ENCODE data around the gene OXNAD1.

The OXNAD1 gene

DNA sequence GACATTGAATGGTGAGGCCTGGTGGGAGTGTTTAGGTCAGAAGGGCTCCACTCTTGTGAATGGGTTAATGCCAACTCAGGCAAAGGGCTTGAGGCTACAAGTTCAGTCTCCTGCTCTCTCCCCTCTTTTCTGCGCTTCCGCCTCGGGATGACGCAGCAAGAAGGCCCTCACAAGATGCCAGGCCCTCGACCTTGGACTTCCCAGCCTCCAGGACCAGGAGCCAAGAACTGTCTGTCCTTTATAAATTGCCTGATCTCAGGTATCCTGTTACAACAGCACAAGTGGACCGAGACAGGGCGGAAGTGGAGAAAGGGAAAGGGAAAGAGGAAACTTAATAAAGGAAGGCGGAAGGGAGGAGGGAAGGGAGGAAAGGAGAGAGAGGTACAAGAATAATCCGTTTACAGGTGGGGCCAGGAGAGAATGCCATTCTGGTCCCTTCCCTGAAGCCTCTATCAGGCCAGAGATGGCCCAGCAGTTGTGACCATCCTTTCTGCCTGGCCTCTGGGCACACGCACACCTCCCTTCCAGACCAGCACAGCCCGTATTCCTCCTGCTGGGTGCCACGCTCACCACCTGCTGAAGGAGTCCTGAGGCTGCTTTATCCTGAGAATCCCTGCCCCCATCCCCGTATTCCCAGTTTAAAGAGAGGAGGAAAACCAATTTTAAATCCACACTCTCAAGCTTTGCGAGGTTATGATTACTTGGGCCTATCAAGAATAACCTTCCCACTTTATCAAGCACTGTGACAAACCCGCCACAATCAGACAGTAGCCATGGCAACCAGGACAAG, 64.2 kb downstream of the OXNAD1 start:
- DNase-seq = no peak

DNA sequence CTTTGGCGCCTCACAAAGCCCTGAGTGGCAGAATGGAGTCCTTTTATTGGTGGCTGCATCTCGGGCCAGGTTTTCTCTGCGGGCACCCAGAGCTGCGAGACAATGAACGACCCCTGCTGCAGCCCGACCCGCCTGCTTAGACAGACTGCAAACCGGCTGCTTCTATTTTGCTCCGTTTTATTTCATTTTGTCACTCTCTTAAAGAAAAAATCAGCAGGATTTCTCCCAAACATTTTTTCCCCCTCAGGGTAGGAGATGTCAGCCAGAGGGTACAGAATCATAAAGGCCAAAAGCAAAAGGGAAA, 64.8 kb downstream of the OXNAD1 start:
- no peak for DNase-seq

DNA sequence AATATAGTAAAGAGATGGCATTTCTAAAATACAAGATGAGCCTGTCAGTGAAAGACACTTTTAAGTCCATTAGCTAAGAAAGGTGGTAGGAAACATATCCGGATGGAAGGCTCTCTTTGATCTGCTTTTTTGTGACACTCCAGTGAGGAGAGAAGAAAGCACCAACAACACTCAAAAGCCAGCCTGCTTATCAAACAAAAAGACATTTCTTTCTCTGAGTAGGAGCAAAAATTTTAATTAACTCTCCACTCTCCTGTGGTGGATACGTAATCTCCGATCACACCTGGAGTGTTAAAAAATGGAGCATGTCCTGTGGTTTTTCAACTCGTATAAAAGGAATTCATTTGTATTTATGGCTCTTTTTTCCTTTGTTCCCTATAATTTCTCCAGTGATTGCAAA, 65.3 kb downstream of the OXNAD1 start:
- DNase-seq = no peak

DNA sequence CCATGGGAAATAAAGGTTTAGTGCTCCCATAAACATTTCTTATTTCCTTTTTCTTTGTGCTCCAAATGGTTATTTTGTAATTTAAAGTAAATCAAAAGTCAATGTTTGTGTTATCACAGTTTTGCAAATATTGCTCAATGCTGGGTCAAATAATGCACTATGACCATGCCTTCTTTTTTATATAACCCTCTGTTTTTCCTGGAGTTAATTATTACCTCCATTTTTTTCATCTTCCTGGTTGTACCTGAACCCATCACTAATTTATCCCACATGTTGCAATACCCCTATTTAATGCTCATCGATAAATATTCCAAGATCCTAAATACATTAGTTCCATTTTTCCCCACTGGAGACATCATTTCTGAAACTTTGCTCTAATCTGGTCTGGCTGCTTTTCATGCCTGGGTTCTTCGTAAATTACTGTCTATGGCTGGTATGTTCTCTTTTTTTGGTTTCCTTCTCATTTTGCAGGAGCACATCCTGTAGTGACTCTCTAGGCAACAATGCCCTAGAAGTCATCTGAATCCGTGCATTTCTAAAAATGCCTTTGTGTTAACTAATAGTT, 66.4 kb downstream of the OXNAD1 start:
- DNase-seq = no peak

DNA sequence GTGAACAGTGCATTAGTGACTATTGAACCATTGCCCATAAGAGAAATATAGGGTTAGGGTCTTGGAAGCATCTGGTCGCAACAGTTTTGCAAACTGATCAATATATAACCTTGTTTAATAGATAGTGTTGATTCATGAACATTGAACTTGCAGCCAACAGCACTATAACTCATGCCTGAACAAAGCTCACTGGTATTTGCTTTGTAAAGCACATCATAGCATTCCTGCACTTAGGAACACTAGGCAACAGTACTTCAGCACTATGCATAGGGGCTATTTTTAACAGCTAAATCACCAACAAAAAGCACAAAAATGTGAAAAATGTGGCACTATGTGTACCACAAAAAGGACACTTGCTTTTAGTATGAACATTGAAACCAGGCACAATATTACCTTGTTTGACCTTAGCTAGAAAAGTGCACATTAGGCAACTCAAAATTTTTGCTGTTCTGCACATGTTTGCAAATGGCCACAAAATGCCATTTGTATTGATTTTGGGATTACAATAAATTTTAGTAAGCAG, 68.0 kb downstream of the OXNAD1 start:
- DNase-seq = no peak

DNA sequence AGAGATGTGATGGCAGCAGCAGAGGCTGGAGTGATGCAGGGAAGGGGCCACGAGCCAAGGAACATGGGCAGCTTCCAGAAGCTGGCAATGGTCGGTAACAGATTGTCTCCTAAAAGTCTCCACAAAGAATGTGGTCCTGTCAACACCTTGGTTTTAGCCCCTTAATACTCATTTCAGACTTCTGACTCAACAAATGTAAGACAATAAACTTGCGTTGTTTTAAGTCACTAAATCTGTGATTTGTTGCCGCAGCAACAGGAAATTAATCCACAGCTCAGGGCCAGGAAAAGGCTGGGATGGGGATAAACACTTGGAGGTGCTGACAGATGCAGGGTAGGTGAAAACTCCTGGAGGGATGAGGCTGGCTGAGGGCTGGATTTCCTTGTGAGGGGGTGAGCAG, 69.9 kb downstream of the OXNAD1 start:
- no peak for DNase-seq

DNA sequence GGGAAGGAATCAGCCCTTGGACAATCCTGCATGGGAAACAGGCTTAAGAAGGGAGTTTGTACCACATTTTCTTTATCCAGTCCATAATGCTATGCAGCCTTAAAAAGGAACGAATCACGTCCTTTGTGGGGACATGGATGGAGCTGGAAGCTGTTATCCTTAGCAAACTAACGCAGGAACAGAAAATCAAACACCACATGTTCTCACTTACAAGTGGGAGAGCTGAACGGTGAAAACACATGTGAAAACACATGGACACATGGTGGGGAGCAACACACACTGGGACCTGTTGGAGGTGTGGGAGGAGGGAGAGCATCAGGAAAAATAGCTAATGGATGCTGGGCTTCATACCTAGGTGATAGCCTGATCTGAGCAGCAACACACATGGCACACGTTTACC, 70.3 kb downstream of the OXNAD1 start:
- DNase-seq = no peak

DNA sequence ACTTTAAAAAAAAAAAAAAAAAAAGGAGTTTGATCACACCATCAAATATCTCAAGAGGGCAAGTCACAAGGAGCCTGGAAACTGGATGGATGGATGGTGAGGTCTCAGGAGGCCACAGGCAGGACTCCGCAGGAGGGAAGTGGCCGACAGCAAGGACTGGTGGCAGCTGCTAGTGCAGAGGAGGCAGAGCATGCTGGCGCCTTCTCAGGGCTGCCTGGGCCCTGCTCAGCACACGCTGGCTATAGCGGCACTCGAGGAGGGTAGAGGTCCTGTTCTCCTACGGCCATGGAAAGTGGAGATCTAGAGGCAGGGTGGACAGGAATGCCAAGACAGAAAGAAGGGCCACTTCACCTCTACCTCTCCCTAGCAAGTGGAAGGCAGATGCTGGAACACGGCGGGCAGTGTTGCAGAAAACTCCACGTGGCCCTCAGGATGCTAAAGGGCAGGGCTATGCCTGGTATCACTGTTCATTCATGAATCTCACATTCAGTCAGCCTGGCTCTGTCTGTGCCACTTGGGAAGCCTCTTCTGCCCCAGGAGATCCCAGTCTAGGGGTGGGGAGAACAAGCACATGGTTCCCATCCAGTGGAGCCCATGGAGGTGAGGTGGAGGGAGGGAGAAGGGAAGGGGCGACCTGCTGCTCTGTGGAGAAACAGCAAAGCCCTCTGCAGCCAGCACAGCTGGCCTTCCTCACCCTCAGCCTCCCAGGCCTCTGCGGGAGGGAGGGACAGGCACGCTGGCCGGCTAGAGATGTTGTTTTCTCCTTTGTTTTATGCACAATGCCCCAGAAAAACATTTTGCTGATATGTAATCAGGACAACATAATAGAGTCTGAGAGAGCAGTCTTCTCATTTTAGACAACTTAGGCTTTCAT, 71.0 kb downstream of the OXNAD1 start:
- DNase-seq = no peak

DNA sequence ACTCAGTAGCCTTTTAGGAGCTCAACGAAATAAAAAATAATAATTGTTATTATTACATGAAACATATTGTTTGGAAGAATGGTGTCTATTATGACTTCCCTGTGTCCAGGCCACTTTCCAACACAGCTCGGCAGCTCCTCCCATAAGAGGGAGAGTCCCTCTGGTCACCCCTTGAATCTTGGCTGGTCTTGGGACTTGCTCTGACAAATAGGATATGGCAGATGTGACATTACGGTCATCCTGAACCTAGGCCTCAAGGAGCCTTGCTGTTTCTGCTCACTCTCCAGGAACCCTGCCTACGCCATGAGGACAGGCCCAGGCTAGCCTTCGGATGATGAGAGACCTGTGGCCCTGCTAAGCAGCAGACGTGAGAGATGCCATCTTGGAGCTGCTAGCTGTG, 71.8 kb downstream of the OXNAD1 start:
- DNase-seq = no peak

DNA sequence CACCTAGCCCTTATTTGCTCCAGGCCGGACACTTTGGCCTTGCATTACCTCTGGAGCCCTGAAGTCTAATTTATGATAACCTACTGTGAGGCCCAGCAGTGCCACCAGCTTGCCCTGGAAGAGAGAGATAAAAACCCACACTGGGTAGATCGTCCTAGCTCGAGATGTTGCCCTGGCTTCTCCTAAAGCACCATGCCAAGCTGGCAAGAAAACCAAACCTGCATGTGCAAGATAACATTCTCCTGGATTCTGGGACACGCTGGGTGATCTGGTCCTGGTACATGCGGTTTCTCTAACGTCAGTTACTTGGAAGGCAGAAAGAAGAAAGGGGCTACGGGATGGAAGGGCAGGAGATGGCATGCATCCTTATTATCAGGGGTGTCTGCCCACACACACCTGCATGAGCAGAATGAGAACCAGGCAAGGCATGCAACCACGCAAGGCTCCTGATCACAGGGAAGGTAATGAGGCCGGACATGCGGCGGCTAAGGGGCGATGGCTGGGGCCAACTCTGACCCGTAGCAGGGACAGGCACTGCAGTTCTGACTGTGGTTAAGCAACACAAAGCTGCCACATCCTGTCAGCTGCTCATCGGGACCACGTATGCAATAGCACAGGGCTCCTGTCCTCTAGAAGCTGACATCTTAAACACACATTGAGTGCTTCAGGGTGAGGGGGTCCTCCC, 73.0 kb downstream of the OXNAD1 start:
- peak; percentile 62 for DNase-seq

DNA sequence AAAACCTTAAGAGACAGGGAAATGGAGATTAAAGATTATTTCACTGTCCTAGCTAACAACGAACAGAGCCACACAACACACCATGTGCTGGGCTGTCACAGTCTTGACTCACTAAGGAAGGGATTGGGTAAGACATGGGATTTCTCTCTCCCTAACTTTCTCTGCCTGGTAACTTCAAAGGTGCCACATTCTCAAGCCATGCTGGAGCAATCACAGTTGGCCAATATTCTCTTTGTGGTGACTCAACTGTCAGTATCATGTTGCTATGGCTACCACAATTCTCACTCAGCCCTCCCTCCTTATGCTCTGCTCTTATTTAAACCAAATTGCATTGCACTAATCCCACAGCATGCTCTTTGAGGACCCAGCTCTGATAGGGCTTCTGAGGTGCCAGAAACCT, 74.0 kb downstream of the OXNAD1 start:
- DNase-seq = peak; percentile 38

DNA sequence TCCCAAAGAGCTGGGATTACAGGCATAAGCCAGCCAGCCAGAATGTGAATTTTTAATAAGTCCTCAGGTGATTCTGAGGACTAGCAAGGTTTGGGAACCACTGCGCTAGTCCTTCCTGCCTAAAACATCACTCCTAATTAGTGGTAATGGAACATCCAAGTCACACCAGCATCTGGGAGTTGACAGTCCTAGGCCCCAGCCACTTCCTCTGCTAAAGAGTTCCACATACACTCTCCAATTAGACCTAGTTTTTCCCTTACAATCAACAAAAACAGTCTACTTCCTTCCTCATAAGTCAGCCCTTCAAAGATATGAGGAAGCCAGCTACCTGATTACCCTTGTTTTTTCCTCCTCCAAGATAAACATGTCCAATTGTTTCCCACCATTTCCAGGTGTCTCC, 78.1 kb downstream of the OXNAD1 start:
- no peak for DNase-seq

DNA sequence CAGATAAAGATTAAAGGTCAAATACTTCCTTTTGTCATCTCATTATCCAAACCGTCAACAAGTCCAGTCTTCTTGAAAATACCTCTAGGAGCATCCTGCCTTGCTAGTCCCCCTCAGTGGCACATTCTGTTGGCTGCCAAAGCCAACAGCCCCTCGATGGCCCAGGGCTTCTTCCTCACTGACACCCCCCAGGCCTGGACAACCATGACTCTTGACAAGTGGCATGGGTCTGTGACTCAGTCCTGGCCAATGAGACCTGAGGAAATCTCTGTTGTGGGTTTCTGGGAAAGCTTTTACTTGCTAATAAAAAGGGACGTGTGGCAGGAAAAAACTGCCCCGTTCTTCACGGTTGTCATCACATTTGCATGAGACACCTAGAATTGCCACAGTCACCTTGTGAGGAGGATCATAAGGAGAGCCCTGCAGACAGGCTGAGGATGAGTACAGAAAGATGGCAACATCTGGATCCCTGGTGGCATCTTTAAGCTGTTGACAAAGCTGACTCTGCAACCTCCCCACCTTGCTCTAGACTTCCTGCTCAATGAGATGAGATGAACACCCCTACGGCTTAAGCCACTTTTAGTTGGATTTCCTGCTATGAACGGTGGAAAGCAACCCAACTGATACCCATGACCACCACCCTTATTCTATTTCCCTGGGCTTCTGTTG, 81.5 kb downstream of the OXNAD1 start:
- no peak for DNase-seq

DNA sequence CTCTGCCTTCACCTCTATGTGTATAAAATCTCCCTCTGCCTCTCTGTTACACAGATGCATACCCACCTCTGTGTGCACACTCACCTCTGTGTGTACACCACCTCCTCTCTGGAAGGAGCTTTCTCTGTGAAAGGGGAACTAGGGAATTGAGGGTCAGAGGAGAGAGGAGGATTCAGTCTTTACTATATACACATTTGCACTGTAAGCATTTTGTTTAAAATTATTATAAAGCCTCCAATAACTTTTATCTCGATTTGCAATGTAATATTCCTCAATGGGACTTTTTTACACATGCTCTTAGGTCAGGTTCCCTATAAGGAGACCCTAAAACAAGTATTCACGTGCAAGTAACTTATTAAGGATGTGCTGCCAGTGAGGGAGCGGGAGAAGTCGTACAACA, 82.5 kb downstream of the OXNAD1 start:
- no peak for DNase-seq

DNA sequence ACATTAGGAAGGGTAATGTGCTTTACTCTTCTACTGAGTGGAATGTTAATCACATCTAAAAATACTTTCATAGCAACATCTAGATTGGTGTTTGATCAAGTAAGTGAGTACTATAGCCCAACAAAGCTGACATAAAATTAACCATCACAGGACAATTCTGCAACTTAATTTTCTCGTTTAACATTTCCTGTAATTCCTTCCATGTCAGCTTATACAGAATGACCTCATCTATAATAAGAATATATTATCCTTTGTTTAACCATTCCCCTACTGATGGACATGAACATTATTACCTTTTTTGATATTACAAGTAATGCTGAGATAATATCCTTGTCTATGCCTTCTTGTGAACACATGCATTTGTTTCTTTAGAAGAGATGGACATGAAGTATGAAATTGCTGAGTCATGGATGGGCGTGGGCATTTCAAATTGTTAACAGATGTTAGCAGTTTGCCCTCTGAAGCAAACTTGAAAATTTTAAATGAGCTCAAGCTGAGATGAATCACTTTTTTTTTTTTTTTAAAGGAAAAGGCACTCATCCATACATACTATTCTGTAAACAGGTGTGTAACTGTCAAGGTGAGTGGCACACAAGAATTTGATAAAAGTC, 85.1 kb downstream of the OXNAD1 start:
- DNase-seq = no peak

DNA sequence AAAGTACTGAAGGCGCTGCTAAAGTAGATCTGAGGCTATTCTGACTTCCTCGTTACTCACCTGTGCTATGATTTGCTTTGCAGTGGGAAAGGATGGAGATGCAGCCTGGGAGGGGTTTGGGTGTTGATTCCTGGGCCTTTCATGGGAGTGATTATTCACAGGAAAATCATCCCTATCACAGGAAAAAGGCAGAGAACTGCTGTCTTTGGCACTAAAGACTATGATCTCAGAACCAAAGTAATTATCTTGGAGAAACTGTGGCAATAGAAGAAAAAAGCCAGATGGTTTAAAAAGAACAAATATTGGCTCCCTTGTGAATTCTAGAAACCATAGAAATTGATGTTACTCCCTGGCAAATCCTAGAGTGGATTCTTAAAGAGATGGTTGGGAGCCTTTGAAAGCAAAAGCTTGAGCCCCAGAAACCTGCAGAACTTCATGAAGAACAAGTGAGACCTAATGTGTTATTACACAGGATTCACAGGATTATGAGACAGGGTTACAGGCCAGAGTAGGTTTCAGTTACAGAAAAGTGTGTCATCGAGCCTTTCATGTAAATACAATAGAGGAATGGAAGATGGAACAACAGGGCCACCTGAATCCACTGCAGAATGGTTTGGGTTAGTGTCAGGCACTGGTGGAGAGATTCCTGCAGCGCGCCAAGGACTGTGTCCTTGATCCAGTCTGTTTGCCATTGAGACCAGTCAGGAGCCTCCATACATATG, 85.7 kb downstream of the OXNAD1 start:
- no peak for DNase-seq

DNA sequence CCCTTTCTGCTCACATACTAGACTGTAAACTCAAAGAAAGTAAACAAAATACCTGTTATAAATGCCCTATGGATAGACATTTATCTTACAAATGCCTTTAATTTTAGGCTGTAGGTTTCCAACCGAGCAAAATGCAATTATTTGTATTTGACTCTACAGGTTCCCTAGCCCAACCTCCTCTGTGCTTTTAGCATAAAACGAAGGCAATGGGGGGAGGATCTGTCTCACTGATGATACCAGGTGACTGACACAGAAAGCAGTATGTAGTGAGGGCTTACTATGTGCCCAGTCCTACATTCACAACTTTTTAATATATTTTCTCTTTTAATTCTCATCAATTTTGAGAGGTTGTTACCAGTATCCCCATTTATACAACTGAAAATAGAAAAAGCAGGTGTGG, 87.4 kb downstream of the OXNAD1 start:
- no peak for DNase-seq

DNA sequence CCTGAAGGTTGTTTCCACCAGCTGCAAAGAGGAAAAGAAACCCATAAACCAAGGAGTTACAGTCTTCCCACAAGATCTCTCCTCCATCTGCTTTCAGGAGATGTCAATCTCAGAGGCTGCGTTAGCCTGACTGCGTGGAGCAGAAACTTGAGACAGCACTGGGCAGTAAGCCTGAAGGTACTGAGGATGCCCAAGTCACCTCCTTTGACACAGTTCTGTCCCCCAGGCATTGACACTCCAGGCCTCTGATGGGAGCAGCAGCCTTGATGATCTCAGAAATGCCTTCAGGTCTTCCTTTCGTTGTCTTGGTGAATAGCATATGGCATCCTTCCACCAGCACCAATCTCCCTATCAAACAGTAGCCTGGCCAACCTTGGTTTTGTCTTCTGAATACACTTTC, 89.3 kb downstream of the OXNAD1 start:
- no peak for DNase-seq
